Measurements from ENCODE around the gene SCFD2. TPM values are rescaled to one million over a fixed set of nuclear protein-coding genes. Genes with fewer than 3 reads are reported as not detected.

SCFD2 gene
- total and polyA plus RNA-seq, 10 of the 15 experiments (the other 5 are each of a cell fraction or from before 2014, with no cell fraction given), result 4.8 to 37.6 (median 24.9) TPM

GRCh38 chr4:52873861-52874343, 492.0 kb downstream of the SCFD2 start (continued):
- TF ChIP-seq YBX1 (IDR thresholded peaks at IDR 0.05) (no peak), ZNF384 (IDR thresholded peaks at IDR 0.05; ENCODE audit: borderline replicate concordance, low read depth, low read length) (no peak), RUNX3 (IDR thresholded peaks at IDR 0.05; ENCODE audit: low read length) (no peak), SKIL (IDR thresholded peaks at IDR 0.05; ENCODE audit: low read depth, poor library complexity, severe bottlenecking) (no peak)

- H3K9ac ChIP-seq (ENCODE audit: control insufficient read depth, insufficient read depth, low read length), result no peak overlapping the region
- ChIA-PET SMC1A (ENCODE audit: uncharacterized antibody, unreplicated experiment) (no interaction called here), CTCF (no interaction called here), POLR2A (no interaction called here), RAD21 (ENCODE audit: unreplicated experiment) (no interaction called here)
- DNase-seq (ENCODE audit: low read depth, low spot score) (no peak), ATAC-seq (no peak), FAIRE-seq (no peak)
- H3K4me2 ChIP-seq (ENCODE audit: control insufficient read depth, insufficient read depth), result no peak overlapping the region
- no peak overlapping the region for H2AFZ ChIP-seq (ENCODE audit: control insufficient read depth, low read depth, low read length)
- H4K20me1 ChIP-seq (ENCODE audit: control insufficient read depth, insufficient read depth), result no peaks in the 10 kb centered on the region
- H3K79me2 ChIP-seq (ENCODE audit: control insufficient read depth, insufficient read depth, low read length), result no peaks in the 10 kb centered on the region
- TF ChIP-seq RCOR1 (conservative IDR thresholded peaks at IDR 0.05; ENCODE audit: low read depth, low read length) (no peak), NFYA (IDR thresholded peaks at IDR 0.05; ENCODE audit: borderline replicate concordance, low read depth, low read length) (no peak), RB1 (IDR thresholded peaks at IDR 0.05; ENCODE audit: borderline replicate concordance) (no peak)
- intact Hi-C loops (cut with micrococcal nuclease; ENCODE audit: unreplicated experiment), result no loop called here
- in situ Hi-C loops (cut with MboI), result no loop called here
- H3K27me3 ChIP-seq (replicated peaks in 1 of 2; ENCODE audit: control insufficient read depth in 2 of 2, insufficient read depth in 2 of 2, low read length in 1 of 2), result no peaks in the 10 kb centered on the region
- 94% methylated on average over 1 of the region's 1 CpG for WGBS (ENCODE audit: insufficient coverage, insufficient replicate concordance, low lambda C conversion rate, missing lambda C conversion rate)
- no peaks in the 10 kb centered on the region for H3K36me3 ChIP-seq (ENCODE audit: control insufficient read depth in 2 of 2, insufficient read depth in 2 of 2, low read length in 1 of 2)
- H3K4me3 ChIP-seq, result no peak overlapping the region
- no TSS peak for BruUV-seq (replicated peaks)
- no peaks in the 10 kb centered on the region for H3K9me3 ChIP-seq (replicated peaks; ENCODE audit: control insufficient read depth, insufficient read depth, low read length)
- no peaks in the 10 kb centered on the region for H3K4me1 ChIP-seq (ENCODE audit: control insufficient read depth, insufficient read depth, low read length)
- no peak overlapping the region for H3K27ac ChIP-seq (ENCODE audit: control insufficient read depth, insufficient read depth)
Observed at GRCh38 chr4:52873191-52873590, 492.7 kb downstream of the SCFD2 start.
